GM10248 (cell line): ENCODE results near the gene MGLL.

Source experiments
- CTCF ChIA-PET: fragments of 300-600 bp; sonication (Branson Sonifier 250); formaldehyde crosslinking; extraction: SDS; loops from one replicate; lab custom pipeline; 2021; ENCODE audit warnings: antibody characterized with exemption; lab: Yijun Ruan, JAX
- POLR2A ChIA-PET: fragments of 350-650 bp; sonication (Branson Sonifier 250); formaldehyde crosslinking; extraction: SDS; loops from one replicate; lab custom pipeline; 2020; ENCODE audit warnings: antibody characterized with exemption; lab: Yijun Ruan, JAX
- DNase-seq: peaks from one replicate; pipeline ENCODE4 v3.0.0; 2012; ENCODE audit errors: extremely low spot score
- TF ChIP-seq, protein P1 (sequence below): IDR thresholded peaks from 2 replicates; pipeline ENCODE4 v1.5.1; 2012; ENCODE audit warnings: mild to moderate bottlenecking, low read depth; ENCODE audit errors: extremely low read depth, missing control alignments, control extremely low read depth

MGLL gene

DNA sequence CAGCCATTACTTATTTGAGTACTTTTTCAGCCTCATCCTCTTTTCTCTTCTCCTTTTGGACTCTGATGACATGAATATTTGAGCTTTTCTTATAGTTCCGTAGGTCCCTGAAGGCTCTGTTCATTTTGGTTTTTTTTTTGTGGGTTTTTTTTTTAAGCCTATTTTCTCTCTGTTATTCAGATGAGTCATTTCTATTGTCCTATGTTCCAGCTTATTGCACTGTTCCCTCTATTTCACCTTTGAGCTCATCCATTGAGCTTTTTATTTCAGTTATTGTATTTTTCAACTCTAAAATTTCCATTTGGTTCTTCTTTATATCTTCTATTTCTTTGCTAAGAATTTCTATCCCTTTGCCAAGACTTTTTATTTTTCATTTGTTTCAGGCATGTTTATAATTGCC lies 7.2 kb upstream of the MGLL start:
- POLR2A ChIA-PET, result no interaction called here
- no peak for DNase-seq

DNA sequence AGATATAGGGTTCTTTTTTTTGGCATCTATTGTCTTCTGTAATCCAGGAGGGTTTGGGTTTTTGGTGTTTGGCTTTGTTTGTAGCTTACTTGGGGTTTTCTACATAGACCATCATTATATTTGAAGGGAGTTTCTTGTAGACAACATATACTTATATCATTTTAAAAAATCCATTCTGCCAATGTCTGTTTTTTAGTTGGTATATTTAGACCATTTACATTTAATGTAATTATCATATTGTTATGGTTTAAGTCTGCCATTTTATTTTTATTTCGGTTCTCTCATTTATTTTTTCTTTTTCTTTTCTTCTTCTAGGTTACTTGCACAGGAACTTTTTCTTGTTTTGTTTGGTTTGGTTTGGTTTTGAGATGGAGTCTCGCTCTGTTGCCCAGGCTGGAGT lies 5.5 kb upstream of the MGLL start:
- CTCF ChIA-PET, result interaction anchor here (1.1 kb wide), 1 partner anchor 77 kb away, joined by 4 read pairs; no protein-coding TSS in a partner anchor
- TF ChIP-seq, protein P1, sequence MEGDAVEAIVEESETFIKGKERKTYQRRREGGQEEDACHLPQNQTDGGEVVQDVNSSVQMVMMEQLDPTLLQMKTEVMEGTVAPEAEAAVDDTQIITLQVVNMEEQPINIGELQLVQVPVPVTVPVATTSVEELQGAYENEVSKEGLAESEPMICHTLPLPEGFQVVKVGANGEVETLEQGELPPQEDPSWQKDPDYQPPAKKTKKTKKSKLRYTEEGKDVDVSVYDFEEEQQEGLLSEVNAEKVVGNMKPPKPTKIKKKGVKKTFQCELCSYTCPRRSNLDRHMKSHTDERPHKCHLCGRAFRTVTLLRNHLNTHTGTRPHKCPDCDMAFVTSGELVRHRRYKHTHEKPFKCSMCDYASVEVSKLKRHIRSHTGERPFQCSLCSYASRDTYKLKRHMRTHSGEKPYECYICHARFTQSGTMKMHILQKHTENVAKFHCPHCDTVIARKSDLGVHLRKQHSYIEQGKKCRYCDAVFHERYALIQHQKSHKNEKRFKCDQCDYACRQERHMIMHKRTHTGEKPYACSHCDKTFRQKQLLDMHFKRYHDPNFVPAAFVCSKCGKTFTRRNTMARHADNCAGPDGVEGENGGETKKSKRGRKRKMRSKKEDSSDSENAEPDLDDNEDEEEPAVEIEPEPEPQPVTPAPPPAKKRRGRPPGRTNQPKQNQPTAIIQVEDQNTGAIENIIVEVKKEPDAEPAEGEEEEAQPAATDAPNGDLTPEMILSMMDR, result no peak
- POLR2A ChIA-PET, result no interaction called here
- no peak for DNase-seq

More for the DNA sequence above, 7.2 kb upstream of the MGLL start:
- CTCF ChIA-PET, result no interaction called here
- TF ChIP-seq, protein P1, result no peak

DNA sequence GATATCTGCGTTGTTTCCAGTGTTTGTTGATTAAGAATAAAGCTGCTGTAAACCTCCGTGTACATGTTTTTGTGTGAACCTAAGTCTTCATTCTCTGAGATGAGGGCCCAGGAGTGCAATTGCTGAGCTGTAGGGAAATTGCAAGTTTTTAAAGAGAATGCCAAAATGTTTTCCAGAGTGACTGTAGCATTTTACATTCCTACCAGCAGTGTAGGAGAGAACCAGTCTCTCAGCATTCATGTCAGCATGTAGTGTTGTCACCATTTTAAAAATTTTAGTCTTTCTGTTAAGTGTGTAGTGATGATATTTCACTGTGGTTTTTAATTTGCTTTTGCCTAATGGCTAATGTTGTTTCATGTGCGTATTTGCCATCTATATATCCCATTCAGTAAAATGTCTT lies 3.4 kb upstream of the MGLL start:
- ChIA-PET CTCF (interaction anchor here (1.4 to 1.9 kb wide), 3 partner anchors 9 to 75 kb away, joined by 3 to 6 read pairs (median 4); no protein-coding TSS in a partner anchor), POLR2A (no interaction called here)

DNA sequence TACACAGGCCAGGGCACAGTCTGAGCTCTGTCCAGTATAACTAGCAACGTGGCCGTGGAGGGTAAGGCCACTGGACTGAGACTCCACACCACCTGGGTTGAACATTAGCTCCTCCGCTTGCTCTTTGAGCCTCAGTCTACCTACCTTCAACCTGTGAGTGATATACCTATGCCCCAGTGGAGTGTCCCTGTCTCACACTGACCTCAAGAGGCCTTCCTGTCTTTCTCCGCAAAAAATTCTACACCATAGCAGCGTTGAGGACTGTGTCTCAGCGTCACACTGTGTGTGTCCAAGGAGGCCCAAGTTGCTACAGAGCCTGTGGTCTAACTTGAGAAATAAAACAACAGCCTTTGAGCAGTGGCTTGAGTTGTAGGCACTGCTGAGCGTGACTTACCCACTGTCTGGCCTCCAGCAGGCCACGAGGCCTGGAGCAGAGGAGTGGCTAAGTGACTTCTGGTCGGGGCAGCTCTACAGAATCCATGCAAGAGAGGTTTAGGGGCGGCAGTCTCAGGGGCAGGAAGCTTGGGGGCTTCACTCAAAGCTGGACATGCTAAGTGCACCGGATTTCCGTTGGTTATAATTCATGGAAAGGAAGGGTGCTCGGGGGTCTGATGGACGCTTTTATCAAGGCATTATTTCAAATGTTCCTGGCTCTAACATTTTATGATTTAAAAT lies 2.0 kb upstream of the MGLL start:
- no peak for DNase-seq
- ChIA-PET CTCF (interaction anchor here (1.5 to 4.4 kb wide), 2 partner anchors 10 to 73 kb away, joined by 4 to 42 read pairs; no protein-coding TSS in a partner anchor), POLR2A (no interaction called here)
- TF ChIP-seq, protein P1, result no peak

More for the DNA sequence above, 3.4 kb upstream of the MGLL start:
- DNase-seq, result no peak
- TF ChIP-seq, protein P1, result no peak

DNA sequence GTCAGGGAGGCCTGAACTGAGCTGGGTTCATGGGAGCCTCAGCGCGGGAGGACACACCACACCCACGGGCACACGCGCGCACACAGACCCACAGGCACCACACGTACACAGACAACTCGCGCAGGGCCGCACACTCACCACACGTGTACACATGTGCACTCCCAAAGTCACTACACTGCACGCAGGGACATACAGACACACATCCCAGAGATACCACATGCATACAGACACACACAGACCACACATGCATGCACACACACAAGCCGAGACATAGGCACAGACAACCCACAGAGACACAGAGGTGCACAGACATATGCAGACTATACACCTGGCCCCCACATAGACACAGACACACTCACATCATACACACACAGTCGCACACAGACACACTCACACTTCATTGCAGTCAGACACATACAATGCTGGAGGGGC lies 1.1 kb upstream of the MGLL start:
- DNase-seq, result no peak
- ChIA-PET CTCF (interaction anchor here (1.9 to 4.4 kb wide), 2 partner anchors 11 to 75 kb away, joined by 4 to 42 read pairs; no protein-coding TSS in a partner anchor), POLR2A (no interaction called here)
- TF ChIP-seq, protein P1, result no peak

DNA sequence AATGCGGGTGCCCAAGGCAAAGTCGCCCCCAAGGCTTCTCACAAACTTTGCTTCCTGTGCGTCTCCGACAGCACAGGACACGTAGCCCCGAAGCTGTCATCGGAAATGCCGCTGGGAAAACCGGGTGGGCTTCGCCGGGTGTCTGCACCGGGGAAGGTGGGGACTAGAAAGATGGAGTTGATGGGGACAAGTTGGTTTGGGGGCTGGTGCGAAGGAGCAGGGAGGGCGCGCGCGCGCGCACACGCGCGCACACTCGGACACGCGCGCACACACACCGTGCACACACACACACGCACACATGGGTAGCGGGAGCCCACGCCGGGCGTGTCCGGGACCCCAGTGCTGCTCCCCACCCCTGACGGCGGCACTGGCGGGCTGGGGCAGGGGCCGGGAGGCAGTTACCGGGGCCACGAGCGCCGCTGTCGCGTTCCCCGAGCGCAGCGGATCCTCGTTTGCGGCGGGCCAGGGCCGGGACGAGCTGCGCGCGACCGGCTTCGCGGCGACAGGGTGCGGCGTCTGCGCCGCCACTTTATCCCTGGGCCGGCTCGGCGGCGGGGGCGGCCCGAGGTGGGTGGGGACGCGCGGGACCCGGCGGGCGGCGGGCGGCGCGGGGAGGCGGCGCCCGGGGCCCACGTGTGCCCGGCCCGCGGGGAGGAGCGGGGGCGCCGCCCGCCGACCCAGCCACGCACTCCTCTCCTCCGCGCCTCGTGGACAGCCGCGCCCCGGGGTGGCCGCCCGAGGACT lies 539 bp upstream of the MGLL start:
- POLR2A ChIA-PET, result interaction anchor here (0.6 kb wide), 1 partner anchor 19 kb away, joined by 3 read pairs; no protein-coding TSS in a partner anchor
- DNase-seq, result peak; percentile 62
- CTCF ChIA-PET, result interaction anchor here (1.0 to 4.4 kb wide), 5 partner anchors 12 to 87 kb away, joined by 3 to 42 read pairs (median 4); no protein-coding TSS in a partner anchor
- TF ChIP-seq, protein P1, result peak; percentile 23
